GM13977 (cell line): ENCODE data around the gene PIAS2.

Source experiments
- DNase-seq: peaks from one replicate; pipeline ENCODE4 v3.0.0; 2012; ENCODE audit warnings: low spot score
- in situ Hi-C: fragments of 300-500 bp; cut with MboI; formaldehyde crosslinking; loops from one replicate; pipeline ENCODE4 v1.12.0; 2022; ENCODE audit warnings: low sequenced_read_pairs, low pct_unique_long_range_greater_than_20kb, mixed read lengths, inconsistent platforms; ENCODE audit not compliant: unreplicated experiment
- TF ChIP-seq, protein P1 (sequence below): IDR thresholded peaks from 2 replicates; pipeline ENCODE4 v1.5.1; 2012; ENCODE audit warnings: mild to moderate bottlenecking, control low read depth; ENCODE audit not compliant: insufficient read depth; ENCODE audit errors: extremely low read depth, missing control alignments

PIAS2 gene

DNA sequence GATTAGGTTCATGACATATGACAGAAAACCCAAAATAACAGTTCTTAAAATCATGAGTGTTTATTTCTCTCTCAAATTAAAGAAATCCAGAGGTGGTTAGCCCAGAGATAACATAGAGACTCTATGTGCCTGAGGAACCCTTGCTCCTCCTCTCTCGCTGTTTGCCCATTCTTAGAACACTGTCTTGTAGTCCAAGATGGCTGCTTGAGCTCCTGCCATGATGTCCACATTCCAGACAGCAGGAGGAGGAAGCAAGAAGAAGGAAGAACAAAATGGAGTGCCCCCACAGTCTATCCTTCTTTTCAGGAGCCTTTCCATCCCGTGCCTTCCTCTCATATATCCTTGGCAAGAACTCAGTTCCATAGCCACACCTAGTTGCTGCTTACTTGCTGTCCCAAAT, 146.6 kb downstream of the PIAS2 start:
- DNase-seq = no peak
- in situ Hi-C loops = no loop called here
- TF ChIP-seq, protein P1, sequence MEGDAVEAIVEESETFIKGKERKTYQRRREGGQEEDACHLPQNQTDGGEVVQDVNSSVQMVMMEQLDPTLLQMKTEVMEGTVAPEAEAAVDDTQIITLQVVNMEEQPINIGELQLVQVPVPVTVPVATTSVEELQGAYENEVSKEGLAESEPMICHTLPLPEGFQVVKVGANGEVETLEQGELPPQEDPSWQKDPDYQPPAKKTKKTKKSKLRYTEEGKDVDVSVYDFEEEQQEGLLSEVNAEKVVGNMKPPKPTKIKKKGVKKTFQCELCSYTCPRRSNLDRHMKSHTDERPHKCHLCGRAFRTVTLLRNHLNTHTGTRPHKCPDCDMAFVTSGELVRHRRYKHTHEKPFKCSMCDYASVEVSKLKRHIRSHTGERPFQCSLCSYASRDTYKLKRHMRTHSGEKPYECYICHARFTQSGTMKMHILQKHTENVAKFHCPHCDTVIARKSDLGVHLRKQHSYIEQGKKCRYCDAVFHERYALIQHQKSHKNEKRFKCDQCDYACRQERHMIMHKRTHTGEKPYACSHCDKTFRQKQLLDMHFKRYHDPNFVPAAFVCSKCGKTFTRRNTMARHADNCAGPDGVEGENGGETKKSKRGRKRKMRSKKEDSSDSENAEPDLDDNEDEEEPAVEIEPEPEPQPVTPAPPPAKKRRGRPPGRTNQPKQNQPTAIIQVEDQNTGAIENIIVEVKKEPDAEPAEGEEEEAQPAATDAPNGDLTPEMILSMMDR = no peak

DNA sequence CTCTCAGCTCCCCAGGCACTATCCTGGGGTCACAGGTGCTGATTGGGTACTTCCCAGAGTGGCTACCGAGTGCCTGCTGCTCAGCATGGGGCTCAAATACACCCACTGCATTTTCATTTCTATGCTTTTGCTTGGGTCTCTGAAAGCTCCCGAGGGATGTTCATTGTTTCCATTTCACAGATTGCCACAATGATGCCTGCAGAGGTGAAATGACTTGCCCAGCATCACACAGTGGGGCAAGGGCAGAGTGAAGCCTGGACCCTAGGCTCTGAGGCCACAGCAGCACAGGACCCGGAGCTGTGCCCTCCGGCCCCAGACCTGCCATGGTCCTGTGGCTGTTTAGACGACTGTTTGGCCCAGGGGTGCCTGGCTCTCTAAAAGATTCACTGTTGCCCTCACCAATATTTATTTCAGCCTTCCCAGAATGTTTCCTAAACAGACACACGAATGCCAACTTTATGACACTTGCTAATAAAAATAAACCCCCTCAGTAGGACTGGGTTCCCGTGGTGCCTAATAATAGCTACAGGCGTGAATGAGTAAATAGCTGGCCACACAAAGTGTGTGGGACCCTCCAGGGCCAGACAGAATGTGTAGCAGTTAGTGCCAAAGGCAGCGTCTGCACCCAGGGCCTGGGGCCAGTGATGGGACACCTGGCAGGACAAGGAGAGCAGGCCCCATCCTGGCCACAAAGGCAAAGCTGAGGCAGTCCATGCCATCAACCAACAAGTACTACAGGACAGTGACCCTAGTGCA, 149.0 kb downstream of the PIAS2 start:
- TF ChIP-seq, protein P1 = no peak
- no peak for DNase-seq
- in situ Hi-C loops = no loop called here

- TF ChIP-seq, protein P1 = no peak
- in situ Hi-C loops = no loop called here
- no peak for DNase-seq
These were observed 150.1 kb downstream of the PIAS2 start for GRCh38 chr18:46767217-46767616.

GRCh38 chr18:46764586-46764985, 152.7 kb downstream of the PIAS2 start:
- in situ Hi-C loops = no loop called here
- DNase-seq = no peak
- TF ChIP-seq, protein P1 = no peak

- TF ChIP-seq, protein P1 = no peak
- no peak for DNase-seq
- in situ Hi-C loops = no loop called here
These were observed 156.1 kb downstream of the PIAS2 start for GRCh38 chr18:46761059-46761769.

DNA sequence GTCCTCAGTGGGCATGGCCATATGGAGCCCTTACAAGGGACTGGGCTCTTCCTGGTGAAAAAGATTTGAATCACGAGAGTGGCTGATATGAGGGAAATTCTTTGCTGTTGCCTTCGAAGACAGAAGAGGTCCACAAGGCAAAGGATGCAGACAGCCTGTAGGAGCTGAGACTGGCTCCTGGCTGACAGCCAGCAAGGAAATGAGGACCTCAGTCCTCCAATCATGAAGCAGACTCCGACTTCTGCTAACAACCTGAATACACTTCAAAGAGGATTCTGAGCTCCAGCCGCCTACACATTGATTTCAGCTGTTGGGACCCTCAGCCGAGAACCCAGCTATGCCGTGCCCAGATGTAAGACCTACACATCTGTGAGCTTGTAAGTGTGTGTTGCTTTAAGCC, 157.4 kb downstream of the PIAS2 start:
- in situ Hi-C loops = no loop called here
- DNase-seq = no peak
- TF ChIP-seq, protein P1 = no peak
